ENCODE measurements around the gene UTY. TPM values are rescaled to one million over a fixed set of nuclear protein-coding genes. Genes with fewer than 3 reads are reported as not detected.

Gene UTY
- total RNA-seq, 2 donors from 2014 or later = 10.6 TPM; not detected in 1

GRCh38 chrY:13423281-13423732, 56.5 kb downstream of the UTY start:
- intact Hi-C loops (cut with DNase I) = no loop called here
- ATAC-seq (peak in 1 of 2 donors; percentile 94), DNase-seq (no peak)

DNA sequence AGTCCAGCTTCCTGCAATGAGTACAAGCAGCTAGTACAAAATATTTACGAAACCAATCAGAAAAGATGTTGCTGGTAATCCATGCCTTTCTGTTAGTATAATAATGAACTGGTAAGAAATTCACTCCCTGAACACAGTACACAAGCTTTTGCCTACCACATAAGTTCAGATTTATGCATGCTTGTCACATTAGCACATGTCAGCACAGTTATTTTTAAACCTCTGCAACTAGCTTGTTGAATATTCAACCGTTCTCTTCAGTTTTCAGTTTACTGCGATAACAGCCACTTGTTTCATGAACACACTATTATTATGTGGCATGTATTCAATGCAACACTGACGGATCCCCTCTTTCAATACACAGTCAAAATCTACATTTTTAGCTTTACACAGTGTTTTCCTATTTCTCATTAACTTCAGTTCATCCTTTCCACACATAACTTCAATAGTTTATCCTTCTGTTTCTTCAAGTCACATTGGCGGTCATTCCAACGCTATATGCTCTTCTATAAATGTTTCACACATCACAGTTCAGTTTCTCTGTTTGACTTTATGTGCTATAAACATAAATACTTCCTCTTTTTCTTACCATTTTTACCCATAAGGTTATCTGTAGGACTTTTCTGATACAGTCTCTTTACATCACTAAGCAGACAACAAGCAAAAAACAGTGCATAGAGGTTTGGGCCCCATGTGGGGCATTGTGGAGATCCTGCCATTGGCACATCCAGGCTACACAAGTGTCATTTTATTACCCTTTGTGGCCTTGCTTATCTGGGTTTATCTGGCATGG, 62.8 kb downstream of the UTY start:
- intact Hi-C loops (cut with DNase I) = no loop called here
- ATAC-seq (no peak), DNase-seq (no peak)

- DNase-seq (no peak), ATAC-seq (no peak)
- intact Hi-C loops (cut with DNase I) = no loop called here
Measured at GRCh38 chrY:13415556-13415955, 64.3 kb downstream of the UTY start.

GRCh38 chrY:13398876-13399275, 81.0 kb downstream of the UTY start:
- ATAC-seq (no peak), DNase-seq (no peak)
- intact Hi-C loops (cut with DNase I) = no loop called here

- intact Hi-C loops (cut with DNase I) = no loop called here
- ATAC-seq (no peak), DNase-seq (no peak)
Measured at GRCh38 chrY:13381110-13381683, 98.6 kb downstream of the UTY start.

DNA sequence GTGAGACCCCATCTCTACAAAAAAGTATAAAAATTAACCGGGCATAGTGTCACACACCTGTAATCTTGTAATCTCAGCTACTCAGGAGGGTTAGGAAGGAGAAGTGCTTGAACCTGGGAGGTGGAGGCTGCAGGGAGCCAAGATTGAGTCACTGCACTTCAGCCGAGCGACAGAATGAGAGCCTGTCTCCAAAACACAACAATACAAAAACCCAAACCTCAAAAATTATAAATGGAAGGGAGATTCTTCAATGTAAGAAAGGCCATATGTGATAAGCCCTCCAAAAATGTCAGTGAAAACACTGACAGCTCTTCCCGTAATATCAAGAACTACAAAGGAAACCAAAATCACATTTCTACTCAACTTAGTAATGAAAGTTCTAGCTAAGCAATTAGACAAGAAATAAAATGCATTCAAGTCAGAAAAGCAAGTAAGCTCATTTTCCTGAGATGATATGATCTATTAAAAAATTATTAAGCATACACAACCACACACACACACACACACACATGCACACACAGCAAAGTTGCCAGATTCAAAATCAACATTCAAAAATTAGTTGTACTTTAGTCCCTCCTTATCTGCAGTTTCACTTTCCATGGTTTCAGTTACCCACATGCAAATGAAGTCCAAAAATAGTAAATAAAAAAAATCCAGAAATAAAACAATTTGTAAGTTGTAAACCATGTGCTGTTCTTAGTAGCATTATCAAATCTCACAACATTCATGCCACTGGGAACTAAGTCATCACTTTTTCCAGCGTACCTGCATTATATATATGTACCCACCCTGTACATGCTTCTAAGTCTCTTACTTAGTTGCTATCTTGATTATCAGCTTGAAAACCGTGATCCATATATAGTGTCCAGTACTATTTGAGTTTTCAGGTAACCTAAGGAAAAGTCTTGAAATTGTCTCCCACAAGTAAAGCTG, 108.7 kb downstream of the UTY start:
- no peak for DNase-seq
- ATAC-seq = no peak
- intact Hi-C loops (cut with DNase I) = no loop called here

GRCh38 chrY:13370245-13370644, 109.6 kb downstream of the UTY start:
- DNase-seq (no peak), ATAC-seq (no peak)
- intact Hi-C loops (cut with DNase I) = no loop called here

- intact Hi-C loops (cut with DNase I) = no loop called here
- DNase-seq (no peak), ATAC-seq (no peak)
Measured at GRCh38 chrY:13368513-13368845, 111.4 kb downstream of the UTY start.

- intact Hi-C loops (cut with DNase I) = no loop called here
- peak in 1 of 2 donors; percentile 24 for ATAC-seq
- DNase-seq = no peak
Measured at GRCh38 chrY:13363641-13364040, 116.2 kb downstream of the UTY start.

DNA sequence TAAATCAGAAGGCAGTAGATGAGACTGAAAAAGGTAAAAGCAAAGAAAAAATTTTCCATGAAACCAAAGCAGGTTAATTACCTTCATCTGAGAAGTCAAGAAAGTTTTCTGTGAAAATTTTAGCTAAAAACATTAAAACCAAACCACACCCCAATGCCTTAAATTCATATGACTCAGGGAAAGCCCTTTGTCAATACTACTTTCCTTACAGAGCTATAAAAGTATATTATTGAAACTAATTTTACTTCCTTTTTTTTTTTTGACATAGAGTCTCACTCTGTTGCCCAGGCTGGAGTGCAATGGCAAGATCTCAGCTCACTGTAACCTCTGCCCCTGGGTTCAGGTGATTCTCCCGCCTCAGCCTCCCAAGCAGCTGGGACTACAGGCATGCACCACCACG, 117.2 kb downstream of the UTY start:
- intact Hi-C loops (cut with DNase I) = no loop called here
- DNase-seq (no peak), ATAC-seq (no peak)

GRCh38 chrY:13361656-13362636, 117.9 kb downstream of the UTY start:
- intact Hi-C loops (cut with DNase I) = no loop called here
- ATAC-seq = peak in 1 of 2 donors; percentile 49
- no peak for DNase-seq

- no peak for ATAC-seq
- no peak for DNase-seq
- intact Hi-C loops (cut with DNase I) = no loop called here
Measured at GRCh38 chrY:13351443-13351842, 128.4 kb downstream of the UTY start.

DNA sequence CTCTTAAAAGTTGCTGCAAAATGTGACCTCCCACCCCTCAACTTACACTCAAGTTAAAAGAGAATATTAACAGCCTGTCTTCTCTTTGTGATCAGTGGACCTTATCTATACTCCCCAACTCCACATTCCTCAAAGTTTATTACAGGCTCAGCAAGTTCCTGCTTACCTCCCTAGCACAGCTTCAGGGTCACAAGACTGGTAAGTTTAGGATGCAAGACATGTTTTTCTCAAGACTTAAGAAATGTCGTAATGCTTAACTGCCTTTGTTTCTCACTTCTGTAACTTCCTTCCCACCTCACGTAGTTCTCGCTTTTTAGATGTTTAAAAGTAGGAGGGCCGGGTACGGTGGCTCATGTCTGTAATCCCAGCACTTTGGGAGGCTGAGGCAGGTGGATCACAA, 132.7 kb downstream of the UTY start:
- DNase-seq (no peak), ATAC-seq (no peak)
- intact Hi-C loops (cut with DNase I) = no loop called here

DNA sequence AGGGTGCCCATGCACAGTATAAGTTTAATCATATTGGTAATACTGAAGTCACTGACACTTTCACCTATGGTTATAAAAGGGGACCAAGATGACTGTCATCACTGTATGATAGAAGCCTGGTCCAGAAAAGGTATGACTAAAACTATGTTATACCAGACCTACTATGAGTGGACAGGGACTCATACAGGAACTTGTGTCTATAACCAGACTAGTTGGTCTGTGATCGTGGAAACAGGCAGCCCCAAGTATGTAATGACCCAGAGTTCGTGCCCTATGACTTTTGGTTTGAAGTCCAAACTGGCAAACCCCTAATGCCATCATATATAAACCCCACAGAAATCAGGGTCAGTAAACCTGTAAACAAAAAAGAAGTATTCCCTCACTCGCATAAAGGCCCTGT, 134.3 kb downstream of the UTY start:
- ATAC-seq (no peak), DNase-seq (no peak)
- intact Hi-C loops (cut with DNase I) = no loop called here

- no peak for DNase-seq
- intact Hi-C loops (cut with DNase I) = no loop called here
- peak in 1 of 2 donors; percentile 63 for ATAC-seq
Measured at GRCh38 chrY:13343307-13343946, 136.4 kb downstream of the UTY start.

DNA sequence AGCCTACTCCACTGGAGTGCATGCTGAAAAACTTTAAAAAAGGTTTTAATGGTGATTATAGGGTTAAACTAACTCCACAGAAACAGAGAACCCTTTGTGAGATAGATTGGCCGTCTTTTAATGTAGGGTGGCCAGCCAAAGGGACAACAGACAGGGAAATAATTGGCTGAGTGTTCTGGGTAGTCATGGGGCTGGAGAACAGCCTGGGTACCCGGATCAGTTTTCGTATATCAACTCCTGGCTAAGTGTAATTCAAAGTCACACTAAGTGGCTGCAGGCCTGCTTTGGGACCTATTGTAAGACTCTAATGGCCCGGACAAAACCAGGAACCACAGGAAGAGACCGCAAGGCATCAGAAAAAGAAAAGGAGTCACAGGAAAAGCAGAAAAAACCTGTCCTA, 139.9 kb downstream of the UTY start:
- intact Hi-C loops (cut with DNase I) = no loop called here
- ATAC-seq = peak in 1 of 2 donors; percentile 43
- no peak for DNase-seq

GRCh38 chrY:13339381-13339780, 140.5 kb downstream of the UTY start:
- intact Hi-C loops (cut with DNase I) = no loop called here
- DNase-seq = no peak
- peak in 1 of 2 donors; percentile 65 for ATAC-seq

DNA sequence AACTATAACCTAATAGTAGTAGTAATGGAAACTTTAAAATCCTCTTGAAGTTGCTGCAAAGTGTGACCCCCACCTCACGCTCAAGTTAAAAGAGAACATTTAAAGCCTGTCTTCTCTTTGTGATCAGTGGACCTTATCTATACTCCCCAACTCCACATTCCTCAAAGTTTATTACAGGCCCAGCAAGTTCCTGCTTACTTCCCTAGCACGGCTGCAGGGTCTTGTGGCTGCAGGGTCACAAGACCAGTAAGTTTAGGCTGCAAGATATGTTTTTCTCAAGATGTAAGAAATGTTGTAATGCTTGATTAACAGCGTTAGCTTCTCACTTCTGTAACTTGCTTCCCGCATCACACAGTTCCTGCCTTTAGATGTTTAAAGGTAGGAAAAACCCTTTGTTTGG, 141.1 kb downstream of the UTY start:
- intact Hi-C loops (cut with DNase I) = no loop called here
- ATAC-seq (no peak), DNase-seq (no peak)
